GM20431 (cell line): ENCODE results near the gene PPP6R1.

Source experiments
- in situ Hi-C: fragments of 300-500 bp; cut with MseI, MboI; formaldehyde crosslinking; loops from one replicate; pipeline ENCODE4 v1.15.0; 2020; ENCODE audit warnings: low sequenced_read_pairs; ENCODE audit not compliant: unreplicated experiment

The PPP6R1 gene

GRCh38 chr19:55246462-55247451 lies 12.1 kb downstream of the PPP6R1 start:
- in situ Hi-C loops, result no loop called here

GRCh38 chr19:55245236-55245904 lies 13.4 kb downstream of the PPP6R1 start:
- in situ Hi-C loops, result no loop called here

- in situ Hi-C loops, result no loop called here
Measured at GRCh38 chr19:55244004-55244680, 14.7 kb downstream of the PPP6R1 start.

GRCh38 chr19:55242517-55242916 lies 16.3 kb downstream of the PPP6R1 start:
- in situ Hi-C loops, result no loop called here

- in situ Hi-C loops, result no loop called here
Measured at GRCh38 chr19:55241935-55242464, 16.8 kb downstream of the PPP6R1 start.

GRCh38 chr19:55241143-55241934 lies 17.5 kb downstream of the PPP6R1 start:
- in situ Hi-C loops, result no loop called here

GRCh38 chr19:55240713-55241020 lies 18.1 kb downstream of the PPP6R1 start:
- in situ Hi-C loops, result no loop called here

- in situ Hi-C loops, result no loop called here
Measured at GRCh38 chr19:55239004-55239403, 19.8 kb downstream of the PPP6R1 start.

GRCh38 chr19:55238030-55238429 lies 20.8 kb downstream of the PPP6R1 start:
- in situ Hi-C loops, result no loop called here

- in situ Hi-C loops, result no loop called here
Measured at GRCh38 chr19:55232986-55233385, 25.8 kb downstream of the PPP6R1 start.

GRCh38 chr19:55232286-55232602 lies 26.6 kb downstream of the PPP6R1 start:
- in situ Hi-C loops, result no loop called here

- in situ Hi-C loops, result no loop called here
Measured at GRCh38 chr19:55231391-55232285, 27.2 kb downstream of the PPP6R1 start.

GRCh38 chr19:55230780-55231179 lies 28.0 kb downstream of the PPP6R1 start:
- in situ Hi-C loops, result no loop called here

- in situ Hi-C loops, result no loop called here
Measured at GRCh38 chr19:55230329-55230728, 28.5 kb downstream of the PPP6R1 start.

GRCh38 chr19:55229789-55230182 lies 29.0 kb downstream of the PPP6R1 start:
- in situ Hi-C loops, result no loop called here

GRCh38 chr19:55229145-55229788 lies 29.6 kb downstream of the PPP6R1 start:
- in situ Hi-C loops, result no loop called here

- in situ Hi-C loops, result no loop called here
Measured at GRCh38 chr19:55228403-55229031, 30.3 kb downstream of the PPP6R1 start, which contains the start of gene TMEM86B. Gene TMEM86B (minus strand): TSS chr19:55228763. CDS start chr19:55228741, 22 bp downstream.

- in situ Hi-C loops, result no loop called here
Measured at GRCh38 chr19:55228015-55228391, 30.8 kb downstream of the PPP6R1 start.
